Endothelial cell of umbilical vein (primary cell): ENCODE data around the gene PRIM1.

Source experiments
- EZH2 ChIP-seq: IDR thresholded peaks from 2 replicates; pipeline ENCODE4 v1.6.1; 2012; ENCODE audit warnings: borderline replicate concordance, low read depth, mild to moderate bottlenecking, moderate library complexity, low read length, inconsistent platforms; ENCODE audit not compliant: severe bottlenecking
- JUN ChIP-seq: IDR thresholded peaks from 2 replicates; pipeline ENCODE4 v1.6.1; 2011; ENCODE audit warnings: borderline replicate concordance, low read depth; ENCODE audit not compliant: insufficient read length, insufficient read depth
- MYC ChIP-seq: IDR thresholded peaks from one replicate; pipeline ENCODE4 v1.6.1; 2011; ENCODE audit warnings: mild to moderate bottlenecking, low read depth, low read length
- POLR2A ChIP-seq: IDR thresholded peaks from 2 replicates; pipeline ENCODE4 v1.6.1; 2012; ENCODE audit warnings: low read depth, mild to moderate bottlenecking, control low read depth, low read length
- POLR2AphosphoS5 ChIP-seq: IDR thresholded peaks from 2 replicates; pipeline ENCODE4 v1.6.1; 2012; ENCODE audit warnings: low read depth, mild to moderate bottlenecking, control low read depth, low read length, moderate library complexity; ENCODE audit not compliant: insufficient read depth
- TF ChIP-seq, protein P1 (sequence below), 2 donors: IDR thresholded peaks; 1 replicate in 1 of 2; 2 replicates in 1 of 2; pipeline ENCODE4 v1.5.1; 2011; ENCODE audit warnings: low read length in 2 of 2, mild to moderate bottlenecking in 2 of 2, moderate library complexity in 2 of 2, control low read depth in 1 of 2, inconsistent platforms in 1 of 2, low read depth in 1 of 2; ENCODE audit not compliant: insufficient read depth in 1 of 2; ENCODE audit errors: extremely low read depth in 1 of 2
- TF ChIP-seq, protein P2 (sequence below): IDR thresholded peaks from 2 replicates; pipeline ENCODE4 v1.6.1; 2011; ENCODE audit not compliant: insufficient read depth, insufficient read length

GRCh38 chr12:56723352-56723751 lies 28.8 kb downstream of the PRIM1 start:
- TF ChIP-seq, protein P1, sequence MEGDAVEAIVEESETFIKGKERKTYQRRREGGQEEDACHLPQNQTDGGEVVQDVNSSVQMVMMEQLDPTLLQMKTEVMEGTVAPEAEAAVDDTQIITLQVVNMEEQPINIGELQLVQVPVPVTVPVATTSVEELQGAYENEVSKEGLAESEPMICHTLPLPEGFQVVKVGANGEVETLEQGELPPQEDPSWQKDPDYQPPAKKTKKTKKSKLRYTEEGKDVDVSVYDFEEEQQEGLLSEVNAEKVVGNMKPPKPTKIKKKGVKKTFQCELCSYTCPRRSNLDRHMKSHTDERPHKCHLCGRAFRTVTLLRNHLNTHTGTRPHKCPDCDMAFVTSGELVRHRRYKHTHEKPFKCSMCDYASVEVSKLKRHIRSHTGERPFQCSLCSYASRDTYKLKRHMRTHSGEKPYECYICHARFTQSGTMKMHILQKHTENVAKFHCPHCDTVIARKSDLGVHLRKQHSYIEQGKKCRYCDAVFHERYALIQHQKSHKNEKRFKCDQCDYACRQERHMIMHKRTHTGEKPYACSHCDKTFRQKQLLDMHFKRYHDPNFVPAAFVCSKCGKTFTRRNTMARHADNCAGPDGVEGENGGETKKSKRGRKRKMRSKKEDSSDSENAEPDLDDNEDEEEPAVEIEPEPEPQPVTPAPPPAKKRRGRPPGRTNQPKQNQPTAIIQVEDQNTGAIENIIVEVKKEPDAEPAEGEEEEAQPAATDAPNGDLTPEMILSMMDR (IDR thresholded peaks at IDR 0.05; ENCODE audit: extremely low read depth in 1 of 2, insufficient read depth in 1 of 2, low read depth in 1 of 2, low read length in 2 of 2), result no peak
- TF ChIP-seq EZH2 (no peak), POLR2AphosphoS5 (no peak), POLR2A (no peak), MYC (no peak), JUN (no peak)
- TF ChIP-seq, protein P2, sequence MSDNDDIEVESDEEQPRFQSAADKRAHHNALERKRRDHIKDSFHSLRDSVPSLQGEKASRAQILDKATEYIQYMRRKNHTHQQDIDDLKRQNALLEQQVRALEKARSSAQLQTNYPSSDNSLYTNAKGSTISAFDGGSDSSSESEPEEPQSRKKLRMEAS, result no peak
